Stimulated activated CD4-positive, alpha-beta T cell treated with anti-CD3 and anti-CD28 coated beads, Interleukin-1b, Interleukin-23, amount 100 ng/mL, for 1 hour (primary cell): ENCODE measurements around the gene PRICKLE4.
"Not testable (repeated sequence)": the region's sequence is repeated elsewhere in the genome, so short reads cannot be mapped to it uniquely, and the experiment has no call there.

Source experiments
- DNase-seq, 2 donors: peaks; one replicate each; pipeline ENCODE4 v3.0.0-alpha.2; 2020; ENCODE audit warnings: low read depth in 2 of 2

Gene PRICKLE4

GRCh38 chr6:41744236-41744787, 36.3 kb upstream of the PRICKLE4 start:
- DNase-seq: no peak

- no peak for DNase-seq
Observed at GRCh38 chr6:41746107-41746506, 34.5 kb upstream of the PRICKLE4 start.

GRCh38 chr6:41747256-41748101, 33.1 kb upstream of the PRICKLE4 start, which contains the start of gene PGC:
TSS of gene PGC (minus strand) at chr6:41747397. CDS start at chr6:41747334, 63 bp downstream.
- DNase-seq: no peak

GRCh38 chr6:41748102-41748477, 32.5 kb upstream of the PRICKLE4 start:
- DNase-seq: no peak

GRCh38 chr6:41748542-41748941, 32.0 kb upstream of the PRICKLE4 start:
- DNase-seq: no peak

GRCh38 chr6:41750374-41750773, 30.2 kb upstream of the PRICKLE4 start:
- no peak for DNase-seq

- no peak for DNase-seq
Observed at GRCh38 chr6:41755895-41756294, 24.7 kb upstream of the PRICKLE4 start.

GRCh38 chr6:41756354-41756753, 24.2 kb upstream of the PRICKLE4 start:
- DNase-seq: no peak

GRCh38 chr6:41757271-41757670, 23.3 kb upstream of the PRICKLE4 start:
- DNase-seq: no peak

- DNase-seq: no peak
Observed at GRCh38 chr6:41757931-41758640, 22.5 kb upstream of the PRICKLE4 start.

- DNase-seq: no peak
Observed at GRCh38 chr6:41758641-41759035, 21.9 kb upstream of the PRICKLE4 start.

- DNase-seq: no peak
Observed at GRCh38 chr6:41759106-41759904, 21.3 kb upstream of the PRICKLE4 start.

GRCh38 chr6:41759905-41760579, 20.5 kb upstream of the PRICKLE4 start:
- no peak for DNase-seq

- no peak for DNase-seq
Observed at GRCh38 chr6:41763470-41763869, 17.1 kb upstream of the PRICKLE4 start.

- DNase-seq: not testable (repeated sequence)
Observed at GRCh38 chr6:41766043-41766664, 14.4 kb upstream of the PRICKLE4 start.

GRCh38 chr6:41767112-41767833, 13.3 kb upstream of the PRICKLE4 start:
- DNase-seq: no peak

GRCh38 chr6:41768545-41769308, 11.9 kb upstream of the PRICKLE4 start:
- DNase-seq: no peak

- DNase-seq: no peak
Observed at GRCh38 chr6:41769376-41769775, 11.2 kb upstream of the PRICKLE4 start.

GRCh38 chr6:41770381-41771057, 10.1 kb upstream of the PRICKLE4 start:
- no peak for DNase-seq
